ENCODE measurements around the gene FAXDC2.

FAXDC2 gene

GRCh38 chr5:154866841-154867240 is 16.4 kb upstream of the FAXDC2 start:
- no peaks in the 10 kb centered on the region for H3K27me3 ChIP-seq (replicated peaks)
- TF ChIP-seq CTCF (IDR thresholded peaks at IDR 0.05; ENCODE audit: low read depth, low read length, missing control alignments), result no peak
- no peak overlapping the region for H3K27ac ChIP-seq
- peaks cover 27% of the 10 kb centered on the region for H3K36me3 ChIP-seq (replicated peaks)
- no peak overlapping the region for H3K4me3 ChIP-seq (ENCODE audit: low read depth, low read length)
- no peak for DNase-seq
- in situ Hi-C loops (cut with HindIII; ENCODE audit: low pct_ligation_motif_present, low sequenced_read_pairs), result no loop called here

- peaks cover 17% of the 10 kb centered on the region for H3K36me3 ChIP-seq (replicated peaks)
- in situ Hi-C loops (cut with HindIII; ENCODE audit: low pct_ligation_motif_present, low sequenced_read_pairs), result no loop called here
- no peak overlapping the region for H3K4me3 ChIP-seq (ENCODE audit: low read depth, low read length)
- H3K27ac ChIP-seq, result no peak overlapping the region
- no peaks in the 10 kb centered on the region for H3K27me3 ChIP-seq (replicated peaks)
- TF ChIP-seq CTCF (IDR thresholded peaks at IDR 0.05; ENCODE audit: low read depth, low read length, missing control alignments), result no peak
- no peak for DNase-seq
Observed at GRCh38 chr5:154865466-154866184, 15.2 kb upstream of the FAXDC2 start.

- DNase-seq, result no peak
- Histone ChIP-seq H3K27ac (no peak overlapping the region), H3K27me3 (replicated peaks) (no peaks in the 10 kb centered on the region), H3K4me3 (ENCODE audit: low read depth, low read length) (no peak overlapping the region), H3K36me3 (replicated peaks) (peaks cover 16% of the 10 kb centered on the region)
- no peak for TF ChIP-seq CTCF (IDR thresholded peaks at IDR 0.05; ENCODE audit: low read depth, low read length, missing control alignments)
- in situ Hi-C loops (cut with HindIII; ENCODE audit: low pct_ligation_motif_present, low sequenced_read_pairs), result no loop called here
Observed at GRCh38 chr5:154863291-154864080, 13.1 kb upstream of the FAXDC2 start.

- in situ Hi-C loops (cut with HindIII; ENCODE audit: low pct_ligation_motif_present, low sequenced_read_pairs), result no loop called here
- Histone ChIP-seq H3K27ac (no peak overlapping the region), H3K4me3 (ENCODE audit: low read depth, low read length) (no peak overlapping the region), H3K27me3 (replicated peaks) (no peaks in the 10 kb centered on the region), H3K36me3 (replicated peaks) (peaks cover 16% of the 10 kb centered on the region)
- TF ChIP-seq CTCF (IDR thresholded peaks at IDR 0.05; ENCODE audit: low read depth, low read length, missing control alignments), result no peak
- DNase-seq, result no peak
Observed at GRCh38 chr5:154862766-154863165, 12.4 kb upstream of the FAXDC2 start.

GRCh38 chr5:154861946-154862345 is 11.5 kb upstream of the FAXDC2 start:
- DNase-seq, result no peak
- TF ChIP-seq CTCF (IDR thresholded peaks at IDR 0.05; ENCODE audit: low read depth, low read length, missing control alignments), result no peak
- in situ Hi-C loops (cut with HindIII; ENCODE audit: low pct_ligation_motif_present, low sequenced_read_pairs), result no loop called here
- no peak overlapping the region for H3K27ac ChIP-seq
- peaks cover 16% of the 10 kb centered on the region for H3K36me3 ChIP-seq (replicated peaks)
- H3K27me3 ChIP-seq (replicated peaks), result no peaks in the 10 kb centered on the region
- no peak overlapping the region for H3K4me3 ChIP-seq (ENCODE audit: low read depth, low read length)

Data from brain microvascular endothelial cell (primary cell).